ENCODE results near the gene SZT2.

DNA sequence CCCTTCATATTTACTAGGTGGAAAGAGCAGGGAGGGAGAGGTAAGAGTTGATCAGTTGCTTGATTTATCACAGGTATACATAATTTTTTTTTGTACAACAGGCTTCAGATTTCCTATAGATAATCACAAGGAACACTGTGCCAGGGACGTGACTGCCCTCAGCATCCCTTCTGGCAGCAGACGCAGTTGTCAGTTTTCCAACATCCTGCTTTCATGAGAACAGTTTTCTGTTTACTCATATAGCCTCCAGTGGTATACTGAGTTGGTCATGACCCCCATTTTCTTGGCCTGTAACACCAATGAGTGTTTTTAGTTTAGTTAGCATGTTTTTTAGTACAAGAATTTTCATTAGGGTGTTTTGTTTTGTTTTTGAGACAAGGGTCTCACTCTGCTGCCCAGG is 103.1 kb downstream of the SZT2 start:
- no peak for TF ChIP-seq EZH2phosphoT487 (IDR thresholded peaks at IDR 0.05)
- TF ChIP-seq, protein P1, sequence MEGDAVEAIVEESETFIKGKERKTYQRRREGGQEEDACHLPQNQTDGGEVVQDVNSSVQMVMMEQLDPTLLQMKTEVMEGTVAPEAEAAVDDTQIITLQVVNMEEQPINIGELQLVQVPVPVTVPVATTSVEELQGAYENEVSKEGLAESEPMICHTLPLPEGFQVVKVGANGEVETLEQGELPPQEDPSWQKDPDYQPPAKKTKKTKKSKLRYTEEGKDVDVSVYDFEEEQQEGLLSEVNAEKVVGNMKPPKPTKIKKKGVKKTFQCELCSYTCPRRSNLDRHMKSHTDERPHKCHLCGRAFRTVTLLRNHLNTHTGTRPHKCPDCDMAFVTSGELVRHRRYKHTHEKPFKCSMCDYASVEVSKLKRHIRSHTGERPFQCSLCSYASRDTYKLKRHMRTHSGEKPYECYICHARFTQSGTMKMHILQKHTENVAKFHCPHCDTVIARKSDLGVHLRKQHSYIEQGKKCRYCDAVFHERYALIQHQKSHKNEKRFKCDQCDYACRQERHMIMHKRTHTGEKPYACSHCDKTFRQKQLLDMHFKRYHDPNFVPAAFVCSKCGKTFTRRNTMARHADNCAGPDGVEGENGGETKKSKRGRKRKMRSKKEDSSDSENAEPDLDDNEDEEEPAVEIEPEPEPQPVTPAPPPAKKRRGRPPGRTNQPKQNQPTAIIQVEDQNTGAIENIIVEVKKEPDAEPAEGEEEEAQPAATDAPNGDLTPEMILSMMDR (IDR thresholded peaks at IDR 0.05), result no peak
